ENCODE measurements around the gene TMEM256. TPM values are rescaled to one million over a fixed set of nuclear protein-coding genes. Genes with fewer than 3 reads are reported as not detected.

TMEM256 gene
- total RNA-seq, 2 donors from 2014 or later, result 133 to 175 TPM

DNA sequence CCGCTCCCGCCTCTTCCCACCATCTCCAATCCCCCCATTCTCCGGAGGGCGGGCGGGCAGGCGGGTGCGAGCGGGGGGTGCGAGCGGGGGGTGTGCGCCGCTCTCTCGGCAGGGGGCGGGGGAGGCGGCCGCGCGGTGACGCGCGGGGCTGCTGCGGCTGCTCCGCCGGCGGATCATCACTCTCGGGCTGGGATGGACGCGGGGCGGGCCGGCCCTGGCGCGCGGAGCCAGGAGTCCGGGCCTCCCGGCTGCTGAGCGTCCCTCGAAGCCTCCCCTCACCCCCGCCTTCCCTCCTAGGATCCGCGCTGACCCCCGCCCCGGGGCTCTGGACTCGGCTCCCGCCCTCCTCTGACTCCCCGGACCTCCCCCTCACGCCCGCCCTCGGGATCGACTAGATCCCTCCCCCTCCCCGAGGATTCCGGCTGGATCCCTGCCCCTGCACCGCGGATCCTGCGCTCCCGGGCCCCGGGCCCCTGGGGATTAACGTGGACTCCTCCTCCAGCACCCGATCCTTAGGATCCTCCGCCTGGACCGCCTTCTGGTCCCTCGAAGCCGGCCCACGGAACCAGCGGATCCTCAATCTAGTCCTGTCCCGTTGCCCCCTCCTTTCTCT lies 946 bp upstream of the TMEM256 start:
- DNase-seq, result peak; percentile 90
- H3K36me3 ChIP-seq (ENCODE audit: control insufficient read depth, insufficient read depth, low read length), result peaks cover 18% of the 10 kb centered on the region
- Mint-ChIP-seq H3K4me3 (peak overlapping the region; percentile 77), H3K4me1 (peaks cover 20% of the 10 kb centered on the region), H3K9me3 (no peaks in the 10 kb centered on the region), H3K27ac (peak overlapping the region; percentile 86), H3K36me3 (ENCODE audit: low read depth) (peaks cover 19% of the 10 kb centered on the region), H3K27me3 (ENCODE audit: insufficient read depth) (peaks cover 16% of the 10 kb centered on the region)
- 0% methylated on average over 34 to 64 of the region's 65 CpGs for WGBS, 2 experiments (ENCODE audit: insufficient coverage in 1 of 2, insufficient read length in 1 of 2)
- peak overlapping the region; percentile 91 for H3K4me3 ChIP-seq (ENCODE audit: low read length)
- peak overlapping the region; percentile 70 for H3K9ac ChIP-seq (ENCODE audit: extremely low read depth, low read length, poor library complexity, severe bottlenecking)
- no peaks in the 10 kb centered on the region for H3K4me1 ChIP-seq (ENCODE audit: control insufficient read depth, insufficient read depth, low read length)
- no peaks in the 10 kb centered on the region for H3K27me3 ChIP-seq (ENCODE audit: control insufficient read depth, insufficient read depth, low read length, poor library complexity, severe bottlenecking)
- H3K27ac ChIP-seq (ENCODE audit: low read depth, low read length), result peak overlapping the region; percentile 70
- TF ChIP-seq, protein P1, sequence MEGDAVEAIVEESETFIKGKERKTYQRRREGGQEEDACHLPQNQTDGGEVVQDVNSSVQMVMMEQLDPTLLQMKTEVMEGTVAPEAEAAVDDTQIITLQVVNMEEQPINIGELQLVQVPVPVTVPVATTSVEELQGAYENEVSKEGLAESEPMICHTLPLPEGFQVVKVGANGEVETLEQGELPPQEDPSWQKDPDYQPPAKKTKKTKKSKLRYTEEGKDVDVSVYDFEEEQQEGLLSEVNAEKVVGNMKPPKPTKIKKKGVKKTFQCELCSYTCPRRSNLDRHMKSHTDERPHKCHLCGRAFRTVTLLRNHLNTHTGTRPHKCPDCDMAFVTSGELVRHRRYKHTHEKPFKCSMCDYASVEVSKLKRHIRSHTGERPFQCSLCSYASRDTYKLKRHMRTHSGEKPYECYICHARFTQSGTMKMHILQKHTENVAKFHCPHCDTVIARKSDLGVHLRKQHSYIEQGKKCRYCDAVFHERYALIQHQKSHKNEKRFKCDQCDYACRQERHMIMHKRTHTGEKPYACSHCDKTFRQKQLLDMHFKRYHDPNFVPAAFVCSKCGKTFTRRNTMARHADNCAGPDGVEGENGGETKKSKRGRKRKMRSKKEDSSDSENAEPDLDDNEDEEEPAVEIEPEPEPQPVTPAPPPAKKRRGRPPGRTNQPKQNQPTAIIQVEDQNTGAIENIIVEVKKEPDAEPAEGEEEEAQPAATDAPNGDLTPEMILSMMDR (conservative IDR thresholded peaks at IDR 0.05), result no peak
- no peaks in the 10 kb centered on the region for H3K9me3 ChIP-seq (ENCODE audit: control insufficient read depth, low read length)

DNA sequence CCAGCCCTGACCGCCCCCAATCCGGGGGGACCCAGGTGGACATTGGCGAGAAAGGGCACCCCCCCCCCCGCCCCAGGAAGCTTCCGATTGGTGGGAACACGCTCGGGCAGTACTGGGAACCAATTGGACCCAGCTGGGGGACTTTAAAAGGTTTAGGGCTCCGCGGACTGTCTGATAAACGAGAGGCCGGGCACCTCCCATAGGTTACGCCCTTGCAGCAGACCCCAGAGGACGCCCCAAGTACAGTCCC lies 245 bp downstream of the TMEM256 start:
- Histone ChIP-seq H3K4me1 (ENCODE audit: control insufficient read depth, insufficient read depth, low read length) (no peaks in the 10 kb centered on the region), H3K27me3 (ENCODE audit: control insufficient read depth, insufficient read depth, low read length, poor library complexity, severe bottlenecking) (no peaks in the 10 kb centered on the region), H3K4me3 (ENCODE audit: low read length) (peak overlapping the region; percentile 88), H3K9me3 (ENCODE audit: control insufficient read depth, low read length) (no peaks in the 10 kb centered on the region), H3K27ac (ENCODE audit: low read depth, low read length) (peak overlapping the region; percentile 77), H3K9ac (ENCODE audit: extremely low read depth, low read length, poor library complexity, severe bottlenecking) (peak overlapping the region; percentile 62), H3K36me3 (ENCODE audit: control insufficient read depth, insufficient read depth, low read length) (peaks cover 7% of the 10 kb centered on the region)
- TF ChIP-seq, protein P1 (conservative IDR thresholded peaks at IDR 0.05), result no peak
- Mint-ChIP-seq H3K36me3 (ENCODE audit: low read depth) (peaks cover 10% of the 10 kb centered on the region), H3K27me3 (ENCODE audit: insufficient read depth) (peaks cover 9% of the 10 kb centered on the region), H3K9me3 (no peaks in the 10 kb centered on the region), H3K27ac (peak overlapping the region; percentile 95), H3K4me1 (peaks cover 20% of the 10 kb centered on the region), H3K4me3 (peak overlapping the region; percentile 77)
- 0% methylated on average over 8 to 13 of the region's 13 CpGs for WGBS, 2 experiments (ENCODE audit: insufficient coverage in 1 of 2, insufficient read length in 1 of 2)
- no peak for DNase-seq

DNA sequence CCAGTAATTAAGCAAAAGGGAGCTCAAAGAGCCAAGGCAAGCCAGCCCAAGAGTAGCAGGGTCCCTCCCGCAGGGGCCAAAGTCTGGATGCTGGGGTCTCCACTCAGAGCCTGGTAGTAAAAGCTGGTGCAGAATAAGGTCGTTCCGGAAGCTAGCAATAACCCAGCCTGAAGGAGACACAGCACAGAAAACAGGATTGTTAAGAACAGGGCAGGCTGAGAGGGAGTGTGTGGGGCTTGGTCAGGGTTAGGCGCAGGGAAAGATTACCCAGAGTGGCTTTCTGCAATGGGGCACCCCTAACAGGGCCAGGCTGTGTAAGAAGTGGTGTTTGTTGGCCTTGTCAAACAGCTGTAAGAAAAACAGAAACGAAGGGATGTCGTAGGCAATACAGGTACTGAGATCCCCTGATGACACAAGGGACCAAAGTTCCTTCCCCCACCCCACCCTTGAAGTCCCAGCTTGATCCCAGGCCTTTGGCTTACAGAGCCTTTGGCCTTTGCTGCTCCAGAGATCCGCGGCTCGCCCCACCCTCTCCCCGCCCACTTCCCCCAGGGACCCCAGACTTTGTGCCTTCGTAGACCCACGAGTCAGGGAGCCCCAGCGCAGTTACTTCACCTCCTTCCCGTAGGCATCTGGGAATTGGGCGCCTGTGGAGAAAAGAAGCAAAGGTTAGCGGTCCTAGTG lies 712 bp downstream of the TMEM256 start:
- Histone ChIP-seq H3K4me1 (ENCODE audit: control insufficient read depth, insufficient read depth, low read length) (no peaks in the 10 kb centered on the region), H3K36me3 (ENCODE audit: control insufficient read depth, insufficient read depth, low read length) (peaks cover 5% of the 10 kb centered on the region), H3K4me3 (ENCODE audit: low read length) (peak overlapping the region; percentile 88), H3K27me3 (ENCODE audit: control insufficient read depth, insufficient read depth, low read length, poor library complexity, severe bottlenecking) (no peaks in the 10 kb centered on the region), H3K9me3 (ENCODE audit: control insufficient read depth, low read length) (no peaks in the 10 kb centered on the region), H3K9ac (ENCODE audit: extremely low read depth, low read length, poor library complexity, severe bottlenecking) (peak overlapping the region; percentile 62), H3K27ac (ENCODE audit: low read depth, low read length) (peak overlapping the region; percentile 77)
- Mint-ChIP-seq H3K4me1 (peaks cover 20% of the 10 kb centered on the region), H3K27me3 (ENCODE audit: insufficient read depth) (peaks cover 7% of the 10 kb centered on the region), H3K4me3 (peak overlapping the region; percentile 77), H3K27ac (peak overlapping the region; percentile 95), H3K36me3 (ENCODE audit: low read depth) (peaks cover 10% of the 10 kb centered on the region), H3K9me3 (no peaks in the 10 kb centered on the region)
- DNase-seq, result no peak
- 23 to 50% methylated on average over 6 to 16 of the region's 16 CpGs for WGBS, 2 experiments (ENCODE audit: insufficient coverage in 1 of 2, insufficient read length in 1 of 2)
- TF ChIP-seq, protein P1 (conservative IDR thresholded peaks at IDR 0.05), result no peak
